Stimulated activated CD8-positive, alpha-beta memory T cell treated with anti-CD3 and anti-CD28 coated beads, Interleukin-4, amount 100 ng/mL, for 4 hours (primary cell): ENCODE data around the gene FSTL5.

Source experiments
- DNase-seq, 2 donors: peaks; one replicate each; pipeline ENCODE4 v3.0.0-alpha.2; 2020; ENCODE audit warnings: low read depth in 2 of 2, low spot score in 1 of 2

Gene FSTL5

GRCh38 chr4:161948026-161948770, 215.6 kb downstream of the FSTL5 start:
- no peak for DNase-seq

DNA sequence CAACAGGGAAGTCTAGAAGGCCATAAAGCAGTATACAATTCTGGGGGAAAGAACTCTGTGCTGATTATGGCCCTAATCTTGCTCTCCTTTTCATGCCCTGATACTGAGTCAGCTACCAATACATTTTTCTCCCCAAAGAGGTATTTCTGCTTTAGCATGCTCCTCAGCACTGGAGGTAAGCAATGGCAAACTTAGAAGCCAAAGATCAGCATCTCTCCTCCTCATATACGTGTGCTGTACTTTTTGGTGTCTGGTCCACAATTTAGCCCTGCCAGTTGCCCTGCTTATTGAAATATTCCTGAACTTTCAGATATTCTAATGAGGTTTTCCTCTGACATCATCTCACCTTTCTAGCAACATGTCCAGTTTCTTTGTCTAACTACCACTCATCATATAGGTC, 226.2 kb downstream of the FSTL5 start:
- no peak for DNase-seq

GRCh38 chr4:161936625-161937550, 226.9 kb downstream of the FSTL5 start:
- DNase-seq: no peak

DNA sequence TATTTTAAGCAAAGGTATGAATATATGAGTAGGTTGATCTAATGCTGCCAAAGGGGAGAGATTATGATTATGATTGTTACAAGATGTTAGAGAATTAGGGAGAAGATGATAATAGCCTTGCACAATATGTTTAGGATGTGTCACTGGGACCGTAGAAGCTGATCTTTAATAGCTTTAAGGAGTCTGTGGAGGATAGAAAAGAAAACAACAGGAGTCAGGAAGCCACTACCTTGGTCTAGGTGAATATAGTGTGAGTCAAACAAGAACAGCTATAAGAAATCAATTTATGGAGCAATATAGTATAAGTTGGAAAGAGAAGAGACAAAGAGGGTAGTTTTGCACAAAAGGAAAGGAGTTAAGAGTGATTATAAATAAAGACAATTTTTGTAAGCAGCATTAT, 232.7 kb downstream of the FSTL5 start:
- DNase-seq: no peak

DNA sequence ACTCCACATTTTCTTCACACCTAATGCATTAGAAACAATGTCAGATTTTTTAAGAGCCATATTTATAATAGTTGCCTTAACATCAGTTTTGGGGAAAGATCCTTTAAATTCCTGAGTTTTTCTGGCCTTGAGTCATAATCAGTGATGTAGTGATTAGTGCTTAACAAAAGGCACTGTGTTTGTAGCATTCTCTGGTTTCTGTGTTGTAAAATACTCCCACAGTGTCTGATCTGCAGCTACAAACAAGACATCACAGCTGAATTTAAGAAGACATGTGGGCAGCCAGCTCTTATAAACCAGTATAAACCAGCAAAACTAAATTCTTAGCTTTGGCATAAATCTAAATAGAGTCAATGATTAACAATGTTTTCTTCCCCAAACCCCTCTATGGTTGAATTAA, 233.8 kb downstream of the FSTL5 start:
- no peak for DNase-seq

DNA sequence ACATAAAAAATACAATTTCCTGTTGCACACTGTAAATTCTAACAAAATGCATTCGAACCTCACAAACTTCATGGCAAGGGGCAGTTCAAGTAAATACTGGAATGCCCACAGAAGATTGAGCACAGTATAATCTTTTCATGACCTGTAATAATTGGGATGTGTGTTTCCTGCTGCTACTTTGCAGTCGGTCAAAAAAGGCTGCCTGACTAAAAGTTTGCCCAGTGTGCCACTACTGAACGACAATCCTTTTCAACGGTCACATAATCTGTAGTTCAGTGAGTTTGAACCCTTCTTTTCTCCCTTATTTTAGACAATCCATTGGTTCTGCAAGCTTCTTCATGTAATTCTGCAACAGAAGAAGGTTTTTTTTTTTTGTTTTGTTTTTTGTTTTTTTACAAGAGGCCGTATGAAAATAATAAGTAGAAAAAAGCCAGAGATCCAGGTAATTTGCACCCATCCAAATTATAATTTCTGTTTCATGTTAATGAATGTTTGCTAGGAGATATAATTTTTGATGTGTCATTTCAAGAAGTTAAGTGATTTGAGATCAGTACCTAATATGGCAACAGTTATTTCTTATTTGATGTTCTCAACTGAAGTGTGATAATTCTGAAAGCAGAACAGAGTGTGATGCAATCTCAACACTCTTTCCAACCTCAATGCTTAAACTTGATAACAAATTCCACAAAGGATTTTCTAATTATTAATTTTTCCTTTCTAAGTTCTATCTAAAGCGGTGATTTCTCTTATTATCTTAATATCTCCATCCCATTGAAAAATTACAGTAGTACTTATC, 237.6 kb downstream of the FSTL5 start:
- DNase-seq: no peak

DNA sequence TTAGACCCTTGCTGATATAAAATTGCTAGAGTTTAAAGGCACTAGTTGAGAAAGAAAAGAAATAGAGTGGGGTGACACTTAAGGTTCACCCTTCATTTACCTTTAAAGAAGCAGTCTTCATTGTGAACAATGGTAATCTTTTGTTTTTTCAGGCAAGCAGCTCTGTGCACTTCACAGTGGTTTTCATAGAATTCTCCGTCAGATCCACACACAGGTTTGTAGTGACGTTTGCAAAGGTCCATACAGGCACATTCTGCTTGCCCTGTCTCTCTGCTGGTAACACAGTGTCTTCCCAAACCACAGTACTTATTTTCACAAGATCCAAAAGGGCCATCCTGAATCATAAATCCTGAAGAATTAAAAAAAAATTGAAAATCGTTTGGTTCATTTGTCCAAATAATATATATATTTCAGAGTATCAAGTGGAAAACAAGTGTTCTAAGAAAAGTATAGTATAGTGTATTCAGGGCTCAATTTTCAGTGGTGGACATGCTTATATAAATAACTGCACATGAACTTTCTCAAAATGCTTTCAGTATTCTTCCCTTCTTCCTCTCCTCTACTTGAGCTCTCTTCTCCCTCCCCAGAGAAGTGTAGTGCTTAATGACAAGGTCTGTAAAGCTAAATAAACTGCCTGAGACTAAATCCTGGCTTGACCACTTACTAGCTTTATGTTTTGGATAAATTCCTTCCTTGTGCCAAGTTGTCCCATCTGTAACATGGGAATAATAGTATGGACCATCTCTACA, 243.3 kb downstream of the FSTL5 start:
- DNase-seq: no peak

DNA sequence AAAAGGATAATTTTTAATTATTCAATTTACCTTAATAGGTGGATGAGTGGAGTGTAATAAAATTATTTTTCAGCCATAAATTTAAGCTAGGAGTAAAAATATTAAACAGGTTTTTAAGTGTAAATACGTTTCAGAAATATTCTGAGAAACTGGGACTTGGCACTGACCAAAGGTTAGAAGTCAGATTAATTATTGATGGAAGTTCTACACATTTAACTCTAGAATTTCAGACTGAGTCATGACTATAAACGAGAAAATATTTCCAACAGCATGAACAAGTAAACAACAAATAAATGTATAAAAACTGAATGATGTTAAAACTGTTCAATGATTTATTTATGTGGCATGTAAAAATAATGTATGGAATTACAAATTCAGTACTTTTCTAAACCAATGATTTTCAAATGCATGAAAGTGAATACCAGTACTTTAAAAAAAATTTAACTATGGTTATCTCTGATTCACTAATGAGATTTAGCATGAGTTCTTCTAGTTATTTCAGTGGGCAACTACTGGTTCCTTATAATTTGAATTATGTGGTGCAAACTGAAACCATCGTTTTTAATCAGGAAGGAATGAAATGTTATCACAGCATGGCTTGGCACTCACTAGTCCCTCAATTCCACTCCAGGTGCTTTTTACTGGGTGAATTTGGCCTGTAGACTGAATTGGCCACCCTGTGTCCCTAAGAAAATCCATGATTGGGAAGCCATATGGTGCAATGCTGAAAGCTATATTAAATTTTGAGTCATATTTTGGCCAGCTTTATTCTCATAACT, 244.2 kb downstream of the FSTL5 start:
- no peak for DNase-seq

DNA sequence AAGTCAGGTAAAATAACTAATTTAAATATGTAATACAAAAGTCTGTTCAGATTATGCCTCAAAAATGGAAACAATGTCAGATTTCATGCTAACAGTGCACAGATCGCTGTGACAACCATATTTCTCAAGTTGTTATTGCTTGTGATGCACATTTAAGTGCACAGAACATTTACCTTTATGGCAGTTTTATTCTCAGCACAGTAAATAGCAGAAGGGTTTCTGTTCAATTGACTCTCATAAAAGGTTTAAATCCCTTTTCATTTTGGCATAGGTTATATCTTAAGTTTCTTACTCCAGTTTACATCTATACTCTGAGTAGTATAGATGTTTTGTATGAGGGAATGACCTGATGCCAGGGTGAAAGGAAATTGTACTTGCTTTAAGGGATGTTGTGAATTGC, 247.8 kb downstream of the FSTL5 start:
- DNase-seq: no peak

DNA sequence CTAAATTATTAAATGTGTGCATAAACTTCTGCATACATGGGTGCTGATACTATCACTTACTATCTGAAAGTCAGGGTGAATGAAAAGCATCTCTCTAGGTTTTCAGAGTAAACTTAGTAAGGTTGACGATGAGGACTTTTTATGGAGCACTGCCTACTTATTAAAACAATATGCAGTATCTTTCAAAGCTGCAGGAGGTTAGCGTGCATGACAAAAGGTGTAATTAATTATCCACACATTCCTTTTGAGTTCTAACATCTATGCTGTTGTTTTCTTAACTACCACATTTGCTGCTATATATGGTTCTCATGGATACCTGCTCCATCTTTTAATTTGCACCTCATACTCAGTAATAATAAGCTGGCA, 256.2 kb downstream of the FSTL5 start:
- no peak for DNase-seq

- DNase-seq: no peak
Measured at GRCh38 chr4:161906836-161907589, 256.8 kb downstream of the FSTL5 start.

DNA sequence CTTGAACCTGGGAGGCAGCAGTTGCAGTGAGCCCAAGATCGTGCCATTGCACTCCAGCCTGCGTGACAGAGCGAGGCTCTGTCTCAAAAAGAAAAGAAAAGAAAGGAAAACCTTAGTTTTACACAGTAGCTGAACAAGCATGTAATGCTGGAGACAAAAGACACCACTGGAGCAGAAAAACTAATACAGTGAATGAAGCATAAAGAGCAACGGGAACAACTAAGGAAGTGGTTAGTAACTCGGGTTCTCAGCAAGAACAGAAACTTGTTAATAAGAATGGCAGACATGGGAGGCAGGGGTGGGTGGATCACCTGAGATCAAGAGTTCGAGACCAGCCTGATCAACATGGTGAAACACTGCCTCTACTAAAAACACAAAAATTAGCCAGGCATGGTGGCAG, 263.7 kb downstream of the FSTL5 start:
- DNase-seq: no peak

GRCh38 chr4:161894493-161895167, 269.2 kb downstream of the FSTL5 start:
- DNase-seq: no peak

DNA sequence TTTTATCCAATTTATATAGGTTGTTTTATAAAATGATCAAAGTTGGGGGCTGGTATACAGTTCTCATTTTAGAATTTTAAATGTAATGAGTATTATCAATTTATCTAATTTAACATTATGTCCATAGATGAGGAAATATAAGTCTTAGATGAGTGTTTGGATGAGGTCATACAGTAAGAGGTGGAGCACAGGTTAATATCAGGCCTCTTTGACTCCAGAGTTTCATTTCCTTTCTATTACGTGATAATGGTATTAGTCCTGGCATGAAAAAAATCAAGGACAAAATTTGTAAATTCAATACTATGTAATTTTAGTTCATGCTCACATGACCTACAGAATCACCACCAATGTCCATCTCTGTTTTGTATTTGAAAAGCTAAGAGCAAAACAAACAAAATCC, 269.8 kb downstream of the FSTL5 start:
- DNase-seq: no peak

DNA sequence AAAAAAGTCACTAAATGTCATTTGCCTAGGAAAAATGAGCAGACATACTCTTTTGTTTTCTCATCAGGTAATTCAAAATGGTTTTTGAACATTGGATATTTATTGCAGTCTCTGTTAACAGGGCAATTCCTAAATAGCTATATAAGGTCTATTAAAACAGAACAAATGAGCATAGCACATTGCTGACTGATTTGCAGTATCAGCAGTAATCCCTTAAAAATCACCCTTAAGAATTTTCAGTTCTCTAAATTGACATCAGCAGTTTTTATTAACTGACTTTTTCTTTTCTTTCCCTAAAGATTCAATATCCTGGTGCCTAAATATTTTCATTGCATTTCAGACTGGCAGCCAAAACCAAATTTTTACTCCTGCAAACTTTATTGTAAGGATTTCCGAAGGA, 270.2 kb downstream of the FSTL5 start:
- DNase-seq: no peak

GRCh38 chr4:161892951-161893350, 270.8 kb downstream of the FSTL5 start:
- no peak for DNase-seq

- no peak for DNase-seq
Measured at GRCh38 chr4:161883157-161883556, 280.6 kb downstream of the FSTL5 start.

GRCh38 chr4:161881370-161881769, 282.4 kb downstream of the FSTL5 start:
- no peak for DNase-seq

GRCh38 chr4:161869511-161869910, 294.3 kb downstream of the FSTL5 start:
- no peak for DNase-seq
